B cell (primary cell): ENCODE results near the gene NUMB. TPM values are rescaled to one million over a fixed set of nuclear protein-coding genes. Genes with fewer than 3 reads are reported as not detected.

ENCODE experiments used
- ATAC-seq: fragments of 200-7000 bp; cut with Tn5 transposase; one replicate; pipeline ENCODE4 v1.10.0; 2021; ENCODE audit warnings: low read depth, mild to moderate bottlenecking, moderate number of reproducible peaks, moderate library complexity
- CTCF ChIA-PET: fragments of 350-600 bp; sonication (Branson Sonifier 250); formaldehyde crosslinking; loops from one replicate; lab custom pipeline; 2021; ENCODE audit warnings: antibody characterized with exemption, inconsistent platforms; lab: Charles Lee
- POLR2A ChIA-PET: fragments of 350-600 bp; sonication (Branson Sonifier 250); formaldehyde crosslinking; loops from one replicate; lab custom pipeline; 2021; ENCODE audit warnings: antibody characterized with exemption; lab: Charles Lee
- DNase-seq: peaks from one replicate; pipeline ENCODE4 v3.0.0; 2013
- H2AFZ ChIP-seq: 2 replicates; pipeline ENCODE4 v1.6.1; 2012; ENCODE audit warnings: mild to moderate bottlenecking, low read depth, low read length; ENCODE audit not compliant: insufficient read depth, poor library complexity, severe bottlenecking
- H3K27ac ChIP-seq, 2 donors: 1 replicate in 1 of 2; 2 replicates in 1 of 2; pipeline ENCODE4 v1.5.1; 2012 to 2013; ENCODE audit warnings: low read length in 2 of 2, mild to moderate bottlenecking in 2 of 2, moderate library complexity in 1 of 2
- H3K27me3 ChIP-seq, 4 experiments: fragments of 200-600 bp in 1 of 4; sonication (generic) in 1 of 4; replicated peaks in 1 of 4; 1 replicate in 2 of 4; 2 replicates in 2 of 4; pipeline versions ENCODE4 v1.6.1 to v1.7.0; 2013 to 2016; ENCODE audit warnings: low read length in 3 of 4, mild to moderate bottlenecking in 2 of 4, mixed read lengths in 1 of 4, moderate library complexity in 1 of 4; ENCODE audit not compliant: insufficient read depth in 4 of 4, control insufficient read depth in 3 of 4; ENCODE audit errors: control extremely low read depth in 1 of 4
- H3K36me3 ChIP-seq, 2 experiments: replicated peaks in 1 of 2; 1 replicate in 1 of 2; 2 replicates in 1 of 2; pipeline versions ENCODE4 v1.6.1 to v1.7.1; 2013; ENCODE audit warnings: low read length in 1 of 2; ENCODE audit not compliant: insufficient read depth in 2 of 2, control insufficient read depth in 1 of 2; ENCODE audit errors: control extremely low read depth in 1 of 2, extremely low read depth in 1 of 2
- H3K4me1 ChIP-seq, 2 donors: fragments of 200-600 bp in 1 of 2; sonication (generic) in 1 of 2; 1 replicate in 1 of 2; 2 replicates in 1 of 2; pipeline versions ENCODE4 v1.5.1 to v1.6.1; 2013 to 2017; ENCODE audit warnings: low read length in 2 of 2; ENCODE audit not compliant: control insufficient read depth in 2 of 2, insufficient read depth in 2 of 2
- H3K4me2 ChIP-seq: replicated peaks from 2 replicates; pipeline ENCODE3; 2012; ENCODE audit warnings: mild to moderate bottlenecking, low read depth, low read length; ENCODE audit not compliant: poor library complexity, severe bottlenecking
- H3K4me3 ChIP-seq, 5 experiments: fragments of 200-600 bp in 1 of 5; sonication (generic) in 1 of 5; 1 replicate in 3 of 5; 2 replicates in 2 of 5; pipeline versions ENCODE4 v1.5.1 to v1.7.0; 2011 to 2016; ENCODE audit warnings: low read length in 4 of 5, mild to moderate bottlenecking in 4 of 5, low read depth in 2 of 5, control low read depth in 1 of 5, moderate library complexity in 1 of 5; ENCODE audit not compliant: insufficient read depth in 1 of 5; ENCODE audit errors: control extremely low read depth in 1 of 5, extremely low read depth in 1 of 5
- H3K79me2 ChIP-seq: fragments of 200-600 bp; sonication (generic); one replicate; pipeline ENCODE4 v1.6.0; 2016; ENCODE audit warnings: low read length; ENCODE audit not compliant: control insufficient read depth, insufficient read depth
- H3K9ac ChIP-seq: fragments of 200-600 bp; sonication (generic); 2 replicates; pipeline ENCODE4 v1.6.1; 2017; ENCODE audit warnings: mild to moderate bottlenecking, low read length, moderate library complexity
- H3K9me3 ChIP-seq, 3 donors: one replicate each; pipeline versions ENCODE4 v1.6.1 to v1.7.1; 2013; ENCODE audit warnings: low read length in 2 of 3; ENCODE audit not compliant: control insufficient read depth in 2 of 3, insufficient read depth in 1 of 3; ENCODE audit errors: control extremely low read depth in 1 of 3
- H4K20me1 ChIP-seq: 2 replicates; pipeline ENCODE4 v1.6.0; 2012; ENCODE audit warnings: mild to moderate bottlenecking, low read length; ENCODE audit not compliant: insufficient read depth, control insufficient read depth, poor library complexity, severe bottlenecking
- H3K27ac Mint-ChIP-seq: one replicate; pipeline ENCODE4 v1.8.0; 2021; ENCODE audit warnings: mixed read lengths
- H3K27me3 Mint-ChIP-seq: one replicate; pipeline ENCODE4 v1.8.0; 2021; ENCODE audit warnings: mixed read lengths
- H3K4me1 Mint-ChIP-seq: one replicate; pipeline ENCODE4 v1.8.0; 2021; ENCODE audit warnings: mixed read lengths
- H3K4me3 Mint-ChIP-seq: one replicate; pipeline ENCODE4 v1.8.0; 2021; ENCODE audit warnings: mixed read lengths
- H3K9me3 Mint-ChIP-seq: one replicate; pipeline ENCODE4 v1.8.0; 2022; ENCODE audit warnings: mixed read lengths; ENCODE audit not compliant: insufficient read depth
- EZH2 ChIP-seq: IDR thresholded peaks from 2 replicates; pipeline ENCODE4 v1.6.1; 2012; ENCODE audit warnings: borderline replicate concordance, low read depth, mild to moderate bottlenecking, moderate library complexity, low read length; ENCODE audit not compliant: insufficient read depth, poor library complexity, severe bottlenecking
- WGBS: methylation state at CpG from one replicate; pipeline ENCODE4 v1.1.5; 2013; ENCODE audit warnings: missing lambda C conversion rate; ENCODE audit not compliant: insufficient coverage; 5-methylcytosine and 5-hydroxymethylcytosine counted together
- intact Hi-C: fragments of 100-400 bp; cut with micrococcal nuclease; formaldehyde crosslinking; loops from one replicate; pipeline ENCODE4 v1.10.0; 2022
- polyA plus RNA-seq: library from polyadenylated mRNA; depleted of rRNA; stranded (reverse); fragments of >200 nt; gene quantifications from 2 replicates; pipeline ENCODE4 v1.2.3, GENCODE V29; 2012
- total RNA-seq, 2 donors: library from RNA; stranded (reverse); fragments of 120-200 nt in 1 of 2; gene quantifications; 1 replicate in 1 of 2; 2 replicates in 1 of 2; pipeline versions ENCODE4 v1.2.3 to v1.2.4, GENCODE V29; 2013 to 2022
- TF ChIP-seq, protein P1 (sequence below): fragments of 200-600 bp; IDR thresholded peaks from one replicate; pipeline ENCODE4 v1.8.0; 2022; ENCODE audit warnings: antibody characterized with exemption, mild to moderate bottlenecking

The NUMB gene
- total and polyA plus RNA-seq, 2 donors (not counting 1 experiment from before 2014, with no cell fraction given) = 63.4 to 102 TPM

DNA sequence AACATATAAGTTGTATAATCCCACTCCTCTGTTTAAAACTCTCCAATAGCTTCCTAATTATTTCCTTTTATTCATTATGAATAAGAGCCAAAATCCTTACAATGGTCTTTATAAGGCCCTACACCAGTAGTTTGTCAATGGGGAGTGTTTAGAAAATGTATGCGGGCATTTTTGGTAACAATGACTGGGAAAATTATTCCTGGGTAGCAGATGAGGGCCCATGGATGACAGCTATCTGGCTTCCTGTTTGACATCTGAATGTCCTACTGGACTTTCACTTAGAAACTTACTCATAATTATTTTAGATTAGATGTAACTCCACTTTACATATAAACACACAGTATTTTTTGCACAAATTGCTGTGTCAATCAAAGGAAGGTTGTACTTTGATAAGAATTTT lies 119.8 kb downstream of the NUMB start:
- no peaks in the 10 kb centered on the region for H3K27me3 ChIP-seq
- H3K4me1 ChIP-seq = no peaks in the 10 kb centered on the region
- no CpG with 5 or more reads among the region's 1 CpG for WGBS
- peaks cover 18% of the 10 kb centered on the region for H4K20me1 ChIP-seq
- H3K9me3 Mint-ChIP-seq = no peaks in the 10 kb centered on the region
- no peaks in the 10 kb centered on the region for H3K9me3 ChIP-seq
- H3K36me3 ChIP-seq = peaks cover 2 to 14% of the 10 kb centered on the region in 2 experiments
- POLR2A ChIA-PET = no interaction called here
- no peak for DNase-seq
- peaks cover 2% of the 10 kb centered on the region for H3K4me1 Mint-ChIP-seq
- H3K4me3 Mint-ChIP-seq = no peak overlapping the region
- no peak overlapping the region for H3K9ac ChIP-seq
- no peak for ATAC-seq
- intact Hi-C loops = no loop called here
- H3K4me2 ChIP-seq = no peak overlapping the region
- H3K4me3 ChIP-seq = no peak overlapping the region
- no peak overlapping the region for H3K27ac ChIP-seq
- H2AFZ ChIP-seq = no peak overlapping the region
- CTCF ChIA-PET = interaction anchor here (1.0 to 1.4 kb wide), 2 partner anchors 104 to 133 kb away, joined by 3 read pairs; no protein-coding TSS in a partner anchor
- peaks cover 45% of the 10 kb centered on the region for H3K79me2 ChIP-seq
- H3K27ac Mint-ChIP-seq = no peak overlapping the region
- no peak for TF ChIP-seq EZH2
- TF ChIP-seq, protein P1, sequence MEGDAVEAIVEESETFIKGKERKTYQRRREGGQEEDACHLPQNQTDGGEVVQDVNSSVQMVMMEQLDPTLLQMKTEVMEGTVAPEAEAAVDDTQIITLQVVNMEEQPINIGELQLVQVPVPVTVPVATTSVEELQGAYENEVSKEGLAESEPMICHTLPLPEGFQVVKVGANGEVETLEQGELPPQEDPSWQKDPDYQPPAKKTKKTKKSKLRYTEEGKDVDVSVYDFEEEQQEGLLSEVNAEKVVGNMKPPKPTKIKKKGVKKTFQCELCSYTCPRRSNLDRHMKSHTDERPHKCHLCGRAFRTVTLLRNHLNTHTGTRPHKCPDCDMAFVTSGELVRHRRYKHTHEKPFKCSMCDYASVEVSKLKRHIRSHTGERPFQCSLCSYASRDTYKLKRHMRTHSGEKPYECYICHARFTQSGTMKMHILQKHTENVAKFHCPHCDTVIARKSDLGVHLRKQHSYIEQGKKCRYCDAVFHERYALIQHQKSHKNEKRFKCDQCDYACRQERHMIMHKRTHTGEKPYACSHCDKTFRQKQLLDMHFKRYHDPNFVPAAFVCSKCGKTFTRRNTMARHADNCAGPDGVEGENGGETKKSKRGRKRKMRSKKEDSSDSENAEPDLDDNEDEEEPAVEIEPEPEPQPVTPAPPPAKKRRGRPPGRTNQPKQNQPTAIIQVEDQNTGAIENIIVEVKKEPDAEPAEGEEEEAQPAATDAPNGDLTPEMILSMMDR = no peak
- H3K27me3 Mint-ChIP-seq = no peaks in the 10 kb centered on the region

GRCh38 chr14:73333031-73333430 lies 125.3 kb downstream of the NUMB start:
- WGBS = no CpG with 5 or more reads among the region's 2 CpGs
- Histone ChIP-seq H3K4me3 (no peak overlapping the region), H2AFZ (no peak overlapping the region), H3K4me2 (no peak overlapping the region), H3K27ac (no peak overlapping the region), H3K9me3 (no peaks in the 10 kb centered on the region), H3K9ac (no peak overlapping the region), H3K4me1 (peaks cover 0 to 5% of the 10 kb centered on the region in 2 donors), H3K27me3 (no peaks in the 10 kb centered on the region), H4K20me1 (peaks cover 11% of the 10 kb centered on the region), H3K79me2 (peaks cover 20% of the 10 kb centered on the region), H3K36me3 (peaks cover 0 to 8% of the 10 kb centered on the region in 2 experiments)
- no peak overlapping the region for H3K27ac Mint-ChIP-seq
- no peak overlapping the region for H3K4me3 Mint-ChIP-seq
- no peaks in the 10 kb centered on the region for H3K9me3 Mint-ChIP-seq
- TF ChIP-seq, protein P1 = no peak
- no peak for TF ChIP-seq EZH2
- DNase-seq = no peak
- ChIA-PET CTCF (interaction anchor here (1.0 to 4.1 kb wide), 2 partner anchors 38 to 139 kb away, joined by 4 to 11 read pairs; no protein-coding TSS in a partner anchor), POLR2A (no interaction called here)
- no peaks in the 10 kb centered on the region for H3K27me3 Mint-ChIP-seq
- H3K4me1 Mint-ChIP-seq = peaks cover 10% of the 10 kb centered on the region
- ATAC-seq = no peak
- intact Hi-C loops = no loop called here
